Activated B cell treated with CpG ODN at 0.5 μM for 24 hours (primary cell): ENCODE measurements around the gene ADPRHL1. TPM values are rescaled to one million over a fixed set of nuclear protein-coding genes. Genes with fewer than 3 reads are reported as not detected.

Source experiments
- ATAC-seq: fragments of 200-7000 bp; cut with Tn5 transposase; one replicate; pipeline ENCODE4 v1.10.0; 2021; ENCODE audit warnings: low read depth, mild to moderate bottlenecking, moderate library complexity
- CTCF ChIA-PET: fragments of 350-600 bp; sonication (Branson Sonifier 250); formaldehyde crosslinking; loops from one replicate; lab custom pipeline; 2021; ENCODE audit warnings: antibody characterized with exemption; lab: Charles Lee
- POLR2A ChIA-PET: fragments of 350-600 bp; sonication (Branson Sonifier 250); formaldehyde crosslinking; loops from one replicate; lab custom pipeline; 2021; ENCODE audit warnings: antibody characterized with exemption; lab: Charles Lee
- DNase-seq: peaks from one replicate; pipeline ENCODE4 v3.0.0; 2022
- H3K27ac Mint-ChIP-seq: one replicate; pipeline ENCODE4 v1.8.0; 2020; ENCODE audit warnings: mixed read lengths
- H3K27me3 Mint-ChIP-seq: one replicate; pipeline ENCODE4 v1.8.0; 2021; ENCODE audit warnings: mixed read lengths
- H3K36me3 Mint-ChIP-seq: one replicate; pipeline ENCODE4 v1.8.0; 2021; ENCODE audit warnings: low read depth, mixed read lengths
- H3K4me1 Mint-ChIP-seq: one replicate; pipeline ENCODE4 v1.8.0; 2021; ENCODE audit warnings: mixed read lengths
- H3K4me3 Mint-ChIP-seq: one replicate; pipeline ENCODE4 v1.8.0; 2020; ENCODE audit warnings: mild to moderate bottlenecking, mixed read lengths
- H3K9me3 Mint-ChIP-seq: one replicate; pipeline ENCODE4 v1.8.0; 2020; ENCODE audit warnings: mixed read lengths
- intact Hi-C: fragments of 100-400 bp; cut with micrococcal nuclease; formaldehyde crosslinking; loops from one replicate; pipeline ENCODE4 v1.15.1; 2024
- total RNA-seq: library from RNA; stranded (reverse); gene quantifications from 2 replicates; pipeline ENCODE4 v1.2.3, GENCODE V29; 2022
- TF ChIP-seq, protein P1 (sequence below): fragments of 200-600 bp; IDR thresholded peaks from one replicate; pipeline ENCODE4 v1.8.0; 2022; ENCODE audit warnings: antibody characterized with exemption, mild to moderate bottlenecking

ADPRHL1 gene
- total RNA-seq, 1 donor from 2014 or later, result 0.84 TPM

DNA sequence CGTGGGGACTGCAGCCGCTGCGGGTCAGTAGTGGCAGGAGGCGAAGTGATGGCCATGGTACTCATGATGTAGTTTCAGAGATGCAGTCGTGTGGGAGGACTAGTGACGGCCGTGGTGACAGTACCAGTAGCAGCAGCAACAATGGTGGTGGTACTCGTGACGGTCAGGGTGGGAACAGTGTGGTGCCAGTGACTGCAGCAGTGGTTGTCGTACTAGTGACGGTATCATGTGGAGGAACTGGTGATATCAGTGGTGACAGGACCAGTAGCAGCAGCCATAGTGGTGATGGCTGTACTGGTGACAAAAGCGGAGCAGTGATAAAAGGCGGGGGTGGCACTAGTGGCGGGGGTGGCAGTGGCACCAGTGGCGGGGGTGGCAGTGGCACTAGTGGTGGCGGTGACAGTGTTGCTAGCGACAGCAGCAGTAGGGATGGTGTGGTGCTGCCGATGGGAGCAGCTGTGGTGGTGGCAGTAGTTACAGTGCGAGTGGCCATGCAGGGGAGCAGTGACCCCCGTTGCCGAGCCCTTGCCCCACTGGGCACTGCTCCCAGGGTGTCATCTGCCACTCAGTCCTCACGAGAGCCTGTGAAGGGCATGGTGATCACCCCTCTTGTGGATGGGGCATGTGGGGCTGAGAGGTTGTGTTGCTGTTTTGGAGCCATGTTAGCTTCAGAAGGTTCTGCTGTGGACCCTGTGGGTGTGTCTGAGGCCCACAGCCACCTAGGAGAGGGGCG, 22.7 kb downstream of the ADPRHL1 start:
- Mint-ChIP-seq H3K36me3 (no peaks in the 10 kb centered on the region), H3K4me3 (no peak overlapping the region), H3K9me3 (no peaks in the 10 kb centered on the region), H3K4me1 (no peaks in the 10 kb centered on the region), H3K27me3 (no peaks in the 10 kb centered on the region), H3K27ac (no peak overlapping the region)
- ChIA-PET CTCF (no interaction called here), POLR2A (no interaction called here)
- TF ChIP-seq, protein P1, sequence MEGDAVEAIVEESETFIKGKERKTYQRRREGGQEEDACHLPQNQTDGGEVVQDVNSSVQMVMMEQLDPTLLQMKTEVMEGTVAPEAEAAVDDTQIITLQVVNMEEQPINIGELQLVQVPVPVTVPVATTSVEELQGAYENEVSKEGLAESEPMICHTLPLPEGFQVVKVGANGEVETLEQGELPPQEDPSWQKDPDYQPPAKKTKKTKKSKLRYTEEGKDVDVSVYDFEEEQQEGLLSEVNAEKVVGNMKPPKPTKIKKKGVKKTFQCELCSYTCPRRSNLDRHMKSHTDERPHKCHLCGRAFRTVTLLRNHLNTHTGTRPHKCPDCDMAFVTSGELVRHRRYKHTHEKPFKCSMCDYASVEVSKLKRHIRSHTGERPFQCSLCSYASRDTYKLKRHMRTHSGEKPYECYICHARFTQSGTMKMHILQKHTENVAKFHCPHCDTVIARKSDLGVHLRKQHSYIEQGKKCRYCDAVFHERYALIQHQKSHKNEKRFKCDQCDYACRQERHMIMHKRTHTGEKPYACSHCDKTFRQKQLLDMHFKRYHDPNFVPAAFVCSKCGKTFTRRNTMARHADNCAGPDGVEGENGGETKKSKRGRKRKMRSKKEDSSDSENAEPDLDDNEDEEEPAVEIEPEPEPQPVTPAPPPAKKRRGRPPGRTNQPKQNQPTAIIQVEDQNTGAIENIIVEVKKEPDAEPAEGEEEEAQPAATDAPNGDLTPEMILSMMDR, result no peak
- intact Hi-C loops, result no loop called here
- DNase-seq (no peak), ATAC-seq (no peak)

GRCh38 chr13:113429608-113429985, 23.7 kb downstream of the ADPRHL1 start:
- no peak for ATAC-seq
- TF ChIP-seq, protein P1, result no peak
- H3K9me3 Mint-ChIP-seq, result no peaks in the 10 kb centered on the region
- H3K27me3 Mint-ChIP-seq, result no peaks in the 10 kb centered on the region
- H3K4me1 Mint-ChIP-seq, result no peaks in the 10 kb centered on the region
- H3K4me3 Mint-ChIP-seq, result no peak overlapping the region
- intact Hi-C loops, result no loop called here
- no peaks in the 10 kb centered on the region for H3K36me3 Mint-ChIP-seq
- H3K27ac Mint-ChIP-seq, result no peak overlapping the region
- no peak for DNase-seq
- ChIA-PET POLR2A (no interaction called here), CTCF (no interaction called here)

- TF ChIP-seq, protein P1, result no peak
- Mint-ChIP-seq H3K27me3 (no peaks in the 10 kb centered on the region), H3K4me3 (no peak overlapping the region), H3K9me3 (no peaks in the 10 kb centered on the region), H3K4me1 (no peaks in the 10 kb centered on the region), H3K27ac (no peak overlapping the region), H3K36me3 (no peaks in the 10 kb centered on the region)
- intact Hi-C loops, result no loop called here
- no peak for DNase-seq
- POLR2A ChIA-PET, result no interaction called here
- ATAC-seq, result no peak
- CTCF ChIA-PET, result no interaction called here
Measured at GRCh38 chr13:113428871-113429607, 24.2 kb downstream of the ADPRHL1 start.

- intact Hi-C loops, result no loop called here
- no peaks in the 10 kb centered on the region for H3K36me3 Mint-ChIP-seq
- TF ChIP-seq, protein P1, result no peak
Measured at GRCh38 chr13:113428469-113428865, 24.8 kb downstream of the ADPRHL1 start.

DNA sequence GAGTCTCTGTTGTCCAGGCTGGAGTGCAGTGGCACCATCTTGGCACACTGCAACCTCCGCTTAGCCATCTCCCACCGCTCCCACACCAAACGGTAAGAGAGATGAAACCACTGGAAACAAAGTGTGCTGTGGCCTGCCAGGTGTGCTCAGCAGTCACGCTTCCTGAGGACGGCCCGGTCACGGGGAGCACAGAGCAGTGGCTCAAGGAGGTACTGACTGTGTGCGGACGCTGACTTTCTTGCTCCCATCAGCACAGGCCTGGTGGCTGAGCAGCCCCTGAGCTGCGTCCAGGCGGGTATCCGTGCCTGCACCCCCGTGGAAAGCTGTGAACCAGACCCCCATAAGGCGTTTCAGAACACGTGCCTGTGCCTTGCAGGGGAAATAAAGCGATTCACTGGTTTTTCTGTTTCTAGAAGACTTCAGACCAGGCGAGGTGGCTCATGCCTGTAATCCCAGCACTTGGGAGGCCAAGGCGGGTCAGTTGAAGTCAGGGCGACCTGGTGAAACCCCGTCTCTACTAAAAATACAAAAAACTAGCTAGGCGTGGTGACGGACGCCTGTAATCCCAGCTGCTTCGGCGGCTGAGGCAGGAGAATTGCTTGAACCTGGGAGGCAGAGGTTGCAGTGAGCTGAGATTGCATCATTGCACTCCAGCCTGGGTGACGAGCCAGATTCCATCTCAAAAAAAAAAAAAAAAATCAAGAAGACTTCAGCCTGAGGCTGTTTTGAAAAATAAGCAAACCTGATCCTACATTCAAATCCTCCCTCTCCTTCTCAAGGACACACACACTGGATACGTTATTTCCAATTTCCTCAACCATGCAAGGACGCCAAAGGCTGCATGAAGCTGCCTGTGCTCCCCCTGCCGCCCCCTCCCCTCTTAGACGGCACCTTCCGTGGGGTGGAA, 25.5 kb downstream of the ADPRHL1 start:
- ChIA-PET CTCF (no interaction called here), POLR2A (no interaction called here)
- Mint-ChIP-seq H3K36me3 (no peaks in the 10 kb centered on the region), H3K27ac (no peak overlapping the region), H3K4me3 (no peak overlapping the region), H3K4me1 (no peaks in the 10 kb centered on the region), H3K27me3 (no peaks in the 10 kb centered on the region), H3K9me3 (no peaks in the 10 kb centered on the region)
- TF ChIP-seq, protein P1, result no peak
- DNase-seq (no peak), ATAC-seq (no peak)
- intact Hi-C loops, result no loop called here

More at GRCh38 chr13:113428469-113428865, 24.8 kb downstream of the ADPRHL1 start:
- ChIA-PET CTCF (no interaction called here), POLR2A (no interaction called here)
- ATAC-seq (no peak), DNase-seq (no peak)
- no peaks in the 10 kb centered on the region for H3K27me3 Mint-ChIP-seq
- no peaks in the 10 kb centered on the region for H3K9me3 Mint-ChIP-seq
- H3K27ac Mint-ChIP-seq, result no peak overlapping the region
- H3K4me1 Mint-ChIP-seq, result no peaks in the 10 kb centered on the region
- no peak overlapping the region for H3K4me3 Mint-ChIP-seq
